GM12872 (cell line): ENCODE measurements around the gene C11orf24.

Experiments used
- TF ChIP-seq, protein P1 (sequence below): IDR thresholded peaks from 3 replicates; pipeline ENCODE4 v1.5.1; 2011; ENCODE audit warnings: low read depth, mild to moderate bottlenecking, low read length, moderate library complexity; ENCODE audit not compliant: insufficient read depth

Gene C11orf24

DNA sequence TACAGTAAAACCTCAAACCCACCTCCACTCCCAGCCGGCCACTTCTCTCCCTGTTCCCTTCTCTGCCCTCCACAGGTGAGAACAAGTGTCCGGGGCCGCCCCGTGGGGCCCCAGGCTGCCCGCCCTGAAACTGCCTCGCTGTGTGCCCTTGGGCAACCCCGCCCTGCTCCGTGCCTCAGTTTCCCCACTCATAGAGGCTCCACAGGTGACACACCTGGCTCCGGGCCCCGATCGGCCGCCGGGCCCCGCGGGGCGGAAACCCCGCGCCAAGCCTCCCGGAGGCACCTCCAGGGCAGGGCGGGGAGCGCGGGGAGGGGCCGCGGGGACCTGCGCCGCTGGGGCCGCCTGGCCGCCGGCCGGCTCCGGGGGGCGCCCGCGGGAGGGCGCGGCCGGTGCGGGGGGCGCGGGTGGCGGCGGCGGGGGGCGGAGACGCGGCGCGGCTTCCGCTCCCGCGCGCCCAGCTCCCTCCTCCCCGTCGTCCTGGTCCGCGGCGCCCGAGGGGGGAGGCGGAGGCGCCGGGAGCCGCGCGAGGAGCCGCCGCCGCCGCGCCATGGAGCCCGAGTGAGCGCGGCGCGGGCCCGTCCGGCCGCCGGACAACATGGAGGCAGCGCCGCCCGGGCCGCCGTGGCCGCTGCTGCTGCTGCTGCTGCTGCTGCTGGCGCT lies 40.5 kb upstream of the C11orf24 start, which contains the start of gene LRP5:
LRP5 (plus strand) TSS at position 475 of the 663 bp plus-strand sequence; CDS start at position 599, 124 bp downstream.
- TF ChIP-seq, protein P1, sequence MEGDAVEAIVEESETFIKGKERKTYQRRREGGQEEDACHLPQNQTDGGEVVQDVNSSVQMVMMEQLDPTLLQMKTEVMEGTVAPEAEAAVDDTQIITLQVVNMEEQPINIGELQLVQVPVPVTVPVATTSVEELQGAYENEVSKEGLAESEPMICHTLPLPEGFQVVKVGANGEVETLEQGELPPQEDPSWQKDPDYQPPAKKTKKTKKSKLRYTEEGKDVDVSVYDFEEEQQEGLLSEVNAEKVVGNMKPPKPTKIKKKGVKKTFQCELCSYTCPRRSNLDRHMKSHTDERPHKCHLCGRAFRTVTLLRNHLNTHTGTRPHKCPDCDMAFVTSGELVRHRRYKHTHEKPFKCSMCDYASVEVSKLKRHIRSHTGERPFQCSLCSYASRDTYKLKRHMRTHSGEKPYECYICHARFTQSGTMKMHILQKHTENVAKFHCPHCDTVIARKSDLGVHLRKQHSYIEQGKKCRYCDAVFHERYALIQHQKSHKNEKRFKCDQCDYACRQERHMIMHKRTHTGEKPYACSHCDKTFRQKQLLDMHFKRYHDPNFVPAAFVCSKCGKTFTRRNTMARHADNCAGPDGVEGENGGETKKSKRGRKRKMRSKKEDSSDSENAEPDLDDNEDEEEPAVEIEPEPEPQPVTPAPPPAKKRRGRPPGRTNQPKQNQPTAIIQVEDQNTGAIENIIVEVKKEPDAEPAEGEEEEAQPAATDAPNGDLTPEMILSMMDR: no peak

DNA sequence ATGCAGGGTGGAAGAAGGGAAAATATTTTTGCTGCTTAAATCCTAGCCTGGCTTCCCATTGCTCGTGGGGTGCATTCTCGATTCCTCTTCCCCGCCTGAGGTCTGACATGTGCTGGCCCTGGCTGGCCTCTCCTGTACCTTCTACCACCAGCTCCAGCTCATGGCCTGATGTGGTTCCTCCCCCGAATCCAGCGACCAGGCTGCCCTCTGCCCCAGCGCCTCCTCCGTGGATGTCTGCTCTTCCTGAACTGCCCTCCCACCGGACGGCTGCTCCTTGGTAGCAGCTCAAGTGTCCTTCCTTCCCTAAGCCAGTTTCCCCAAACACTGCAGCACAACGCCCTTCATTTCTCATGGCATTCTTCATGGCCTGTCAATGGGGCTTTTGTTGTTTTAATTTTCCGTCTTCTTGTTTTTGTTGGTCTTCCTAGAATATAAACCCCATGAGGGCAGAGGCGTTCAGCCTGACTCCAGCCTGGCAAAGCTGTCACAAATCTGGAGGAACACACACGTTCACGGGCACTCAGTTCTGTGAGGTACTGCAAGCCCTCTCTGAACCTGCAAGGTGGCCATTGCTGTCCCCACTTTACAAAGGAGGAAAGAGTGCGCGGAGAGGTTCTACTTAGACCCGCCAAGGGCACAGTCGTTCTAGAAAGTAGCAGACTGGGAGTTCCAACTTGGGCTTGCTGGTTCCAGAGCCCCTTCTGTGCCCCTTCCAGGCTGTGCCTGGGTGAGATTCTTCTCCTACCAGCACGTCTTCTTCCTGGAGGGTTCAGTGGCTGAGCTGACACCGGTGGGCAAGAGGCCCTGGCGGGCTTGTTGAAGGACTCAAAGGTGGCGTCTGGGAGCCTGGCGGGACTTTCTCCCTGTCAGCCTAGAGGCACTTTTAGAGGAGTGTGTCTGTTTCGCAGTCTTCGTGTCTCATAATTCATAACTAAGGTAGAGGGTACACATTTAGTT lies 39.7 kb upstream of the C11orf24 start:
- TF ChIP-seq, protein P1: no peak

DNA sequence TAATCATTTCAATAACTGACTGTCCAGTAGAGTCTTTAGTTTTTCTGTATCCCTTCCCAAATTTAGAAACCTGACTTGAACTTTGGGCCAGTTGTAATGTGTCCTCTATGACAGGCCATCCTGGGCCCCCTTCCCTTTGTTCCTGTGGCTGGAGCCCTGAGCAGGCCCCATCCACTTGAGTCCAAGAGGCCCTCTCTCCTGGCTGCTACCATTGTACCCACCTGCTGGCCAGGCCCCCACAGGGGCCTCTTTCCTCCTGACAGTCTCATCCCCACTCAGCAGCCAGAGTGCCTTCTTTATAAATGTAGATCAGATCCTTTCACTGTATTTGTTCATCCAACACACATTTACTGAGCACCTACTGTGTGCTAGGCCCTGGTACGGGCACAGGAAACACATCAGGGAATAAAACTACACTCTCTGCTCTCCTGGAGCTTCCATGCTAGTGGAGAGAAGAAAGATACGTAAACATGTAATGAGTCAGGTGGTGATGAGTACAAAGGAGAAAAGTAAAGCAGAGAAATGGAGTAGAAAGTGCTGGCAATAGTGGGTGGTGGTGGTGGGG lies 37.9 kb upstream of the C11orf24 start:
- TF ChIP-seq, protein P1: no peak

DNA sequence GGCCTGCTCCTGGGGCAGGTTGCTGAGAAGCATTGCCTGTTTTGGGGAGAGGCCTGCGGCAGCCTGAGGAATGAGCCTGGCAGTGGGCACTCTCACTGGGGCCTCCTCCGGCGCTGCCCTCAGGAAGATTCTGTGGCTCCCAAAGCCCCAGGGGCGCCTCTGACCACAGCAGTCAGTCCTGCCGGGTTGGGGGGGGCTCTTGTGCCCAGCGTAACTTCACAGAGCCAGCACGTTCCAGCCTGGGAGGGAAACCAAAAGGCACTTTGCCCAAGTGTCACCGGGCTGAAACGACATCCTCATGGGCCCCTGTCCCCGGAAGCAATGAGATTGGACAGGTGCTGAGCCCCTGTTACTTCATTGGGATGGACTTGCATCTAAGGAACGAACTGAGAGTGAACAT lies 36.3 kb upstream of the C11orf24 start:
- TF ChIP-seq, protein P1: no peak

DNA sequence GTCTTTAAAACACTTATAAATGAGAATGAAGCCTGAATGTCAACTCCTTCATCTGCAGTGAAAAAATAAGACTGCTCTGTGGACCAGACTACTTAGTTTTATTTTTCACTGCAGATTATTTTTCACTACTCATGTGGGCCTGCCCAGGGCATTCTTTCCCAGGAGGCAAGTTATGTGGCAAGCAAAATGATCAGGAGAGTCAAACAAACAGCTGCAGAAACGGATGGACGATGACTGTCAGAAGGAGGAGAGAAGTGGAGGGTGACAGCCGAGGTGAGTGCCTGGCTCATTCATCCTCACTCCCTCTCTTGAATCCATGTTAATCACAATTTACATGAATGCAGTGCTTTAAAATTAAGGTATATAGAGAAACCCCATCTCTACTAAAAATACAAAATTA lies 34.9 kb upstream of the C11orf24 start:
- TF ChIP-seq, protein P1: no peak

DNA sequence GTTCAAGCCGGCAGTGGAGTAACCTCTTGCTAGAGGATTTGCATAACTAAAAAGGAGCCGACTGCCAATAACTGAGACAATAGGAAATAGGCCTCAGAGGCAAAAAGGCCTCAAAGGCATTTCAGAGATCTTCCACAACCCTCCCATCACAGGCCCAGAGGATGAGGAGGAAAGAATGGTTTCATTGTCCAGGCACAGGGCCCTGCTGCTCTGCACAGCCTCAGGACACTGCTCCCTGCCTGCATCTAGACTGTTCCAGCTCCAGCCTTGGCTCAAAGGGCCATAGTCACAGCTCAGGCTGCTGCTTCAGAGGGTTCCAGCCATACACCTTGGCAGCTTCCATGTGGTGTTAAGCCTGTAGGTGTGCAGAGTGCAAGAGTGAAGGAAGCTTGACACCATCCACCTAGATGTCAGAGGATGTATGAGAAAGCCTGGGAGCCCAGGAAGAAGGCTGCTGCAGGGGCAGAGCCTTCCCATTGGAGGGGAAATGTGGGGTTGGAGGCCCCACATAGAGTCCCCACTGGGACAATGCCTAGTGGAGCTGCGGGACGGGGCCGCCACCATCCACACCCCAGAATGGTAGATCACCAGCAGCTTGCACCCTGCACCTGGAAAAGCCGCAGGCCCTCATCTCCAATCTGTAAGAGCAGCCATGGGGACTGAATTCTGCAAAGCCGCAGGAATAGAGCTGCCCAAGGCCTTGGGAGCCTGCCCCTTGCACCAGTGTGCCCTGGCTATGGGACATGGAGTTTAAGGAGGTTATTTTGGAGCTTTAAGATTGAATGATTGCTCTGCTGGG lies 32.4 kb upstream of the C11orf24 start:
- TF ChIP-seq, protein P1: no peak
